Forelimb muscle (tissue), 1 donor: ENCODE measurements around the gene JAK1. TPM values are rescaled to one million over a fixed set of nuclear protein-coding genes. Genes with fewer than 3 reads are reported as not detected.
A peak's percentile ranks its signal among the peaks of the same experiment; 100 is the strongest.

Experiments used
- DNase-seq: peaks from one replicate; pipeline ENCODE4 v3.0.0-alpha.2; 2013; ENCODE audit warnings: low read depth
- polyA plus RNA-seq: library from polyadenylated mRNA; unstranded; fragments of 120-200 nt; gene quantifications from one replicate; pipeline ENCODE4 v1.2.1, GENCODE V29; 2013; ENCODE audit not compliant: insufficient read length

JAK1 gene
- polyA plus RNA-seq, 1 donor: 58.3 TPM

GRCh38 chr1:64892576-64893573, 73.5 kb downstream of the JAK1 start:
- no peak for DNase-seq

- peak; percentile 6 for DNase-seq
Observed at GRCh38 chr1:64891448-64891825, 74.9 kb downstream of the JAK1 start.

GRCh38 chr1:64890699-64891447, 75.5 kb downstream of the JAK1 start:
- no peak for DNase-seq

DNA sequence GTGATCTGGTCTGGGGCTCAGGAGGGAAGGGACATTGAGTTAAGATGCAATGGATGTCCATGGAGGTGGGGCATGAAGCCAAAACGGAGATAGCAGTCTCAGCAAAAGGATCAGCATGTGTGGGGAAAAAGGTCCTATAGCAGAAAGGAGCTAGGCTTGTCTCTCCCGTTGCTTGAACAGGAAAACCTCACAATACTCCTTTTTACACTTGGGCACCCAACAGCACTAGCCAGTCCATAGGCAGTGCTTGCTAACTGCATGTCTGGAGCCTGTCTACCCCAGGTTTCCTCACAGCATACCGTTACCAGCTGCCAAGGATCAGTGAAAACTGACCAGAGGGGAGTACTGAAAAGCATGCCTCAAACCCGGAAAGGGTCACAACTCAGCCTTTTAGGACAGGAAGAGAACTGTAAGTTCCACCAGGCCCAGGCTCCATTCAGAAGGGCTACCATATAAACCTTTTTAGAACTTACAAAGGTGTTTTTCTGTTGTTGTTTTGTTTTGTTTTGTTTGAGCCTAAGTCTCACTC, 78.6 kb downstream of the JAK1 start:
- DNase-seq: no peak

DNA sequence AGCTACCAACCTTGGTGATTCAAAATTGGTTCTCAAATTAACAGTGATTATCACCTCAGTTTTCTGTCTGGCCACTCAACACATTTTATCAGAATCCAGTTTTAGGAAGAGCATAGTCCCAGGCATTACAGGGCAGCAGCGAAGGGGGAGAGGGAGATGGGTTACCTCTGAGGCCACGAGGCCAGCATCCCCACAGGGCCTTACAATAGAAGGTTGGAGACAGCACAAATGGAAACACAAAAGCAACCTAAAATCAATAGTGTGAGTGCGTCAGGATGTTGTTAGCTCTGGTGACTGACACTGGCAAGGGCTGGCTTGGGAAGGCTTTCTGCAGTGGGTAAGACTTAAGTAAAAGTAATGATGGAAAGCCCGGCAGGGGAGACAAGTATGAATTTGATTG, 79.5 kb downstream of the JAK1 start:
- no peak for DNase-seq

DNA sequence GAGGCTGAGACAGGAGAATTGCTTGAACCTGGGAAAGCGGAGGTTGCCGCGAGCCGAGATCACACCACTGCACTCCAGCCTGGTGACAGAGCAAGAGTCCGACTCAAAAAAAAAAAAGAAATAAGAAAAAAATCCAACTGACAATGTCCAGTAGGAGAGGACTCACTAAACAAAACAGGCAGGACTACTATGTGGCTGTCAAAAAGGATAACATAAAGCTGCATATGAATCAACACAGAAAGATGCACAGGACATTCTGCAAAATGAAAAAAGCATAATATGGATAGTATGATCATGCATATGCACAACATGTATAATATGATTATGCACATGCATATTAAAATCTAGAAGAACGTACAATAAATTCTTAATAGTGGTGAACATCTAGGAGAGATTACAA, 80.7 kb downstream of the JAK1 start:
- no peak for DNase-seq

GRCh38 chr1:64884261-64885040, 81.9 kb downstream of the JAK1 start:
- DNase-seq: no peak

DNA sequence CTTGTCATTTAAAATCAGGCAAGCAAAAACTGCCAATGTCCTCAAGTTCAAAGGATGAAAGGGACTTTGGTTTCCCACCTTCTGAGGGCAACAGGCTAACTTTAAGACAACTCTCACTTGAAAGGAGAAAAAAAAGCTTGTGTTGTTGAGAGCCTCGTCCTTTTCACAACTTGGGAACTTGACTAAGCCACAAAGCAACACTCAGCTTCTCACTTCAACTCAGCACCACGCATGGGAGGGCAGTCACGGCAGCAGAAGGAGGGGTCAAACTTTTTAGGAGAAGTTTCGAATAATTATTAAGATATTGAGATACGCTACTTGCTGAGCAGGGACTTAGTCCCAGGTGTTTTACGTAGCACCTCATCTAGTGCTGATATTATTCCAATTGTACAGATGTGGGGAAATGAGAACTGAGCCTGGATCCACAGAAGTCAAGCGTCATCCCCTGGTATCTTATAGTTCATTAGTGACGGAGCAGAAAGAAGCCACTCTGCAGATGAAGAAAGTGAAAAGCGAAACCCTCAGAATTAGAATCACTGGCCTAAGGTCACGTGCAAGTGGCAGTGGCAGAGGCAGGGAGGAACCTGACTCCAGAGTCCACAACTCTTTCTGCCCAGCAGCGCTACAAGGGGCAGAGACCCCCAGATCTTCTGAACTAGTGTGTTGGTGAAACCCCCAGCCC, 83.6 kb downstream of the JAK1 start:
- no peak for DNase-seq

DNA sequence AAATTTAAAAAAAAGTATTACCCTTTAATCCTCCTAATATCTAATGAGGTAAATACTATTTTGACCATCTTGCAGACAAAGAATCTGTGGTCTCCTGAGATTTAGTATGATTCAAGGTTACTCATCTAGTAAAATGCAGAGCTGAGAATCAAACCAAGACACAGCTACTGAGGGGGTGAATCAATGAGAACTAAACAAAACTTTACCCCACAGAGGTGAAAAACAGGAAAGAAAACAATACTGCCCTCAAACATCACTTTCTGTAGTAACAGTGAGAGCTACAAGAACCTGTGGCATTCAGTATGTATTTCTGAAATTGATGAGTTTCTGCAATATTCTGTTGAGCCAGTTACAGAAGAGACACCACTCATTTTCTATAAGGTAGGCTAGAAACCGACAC, 85.1 kb downstream of the JAK1 start:
- no peak for DNase-seq

DNA sequence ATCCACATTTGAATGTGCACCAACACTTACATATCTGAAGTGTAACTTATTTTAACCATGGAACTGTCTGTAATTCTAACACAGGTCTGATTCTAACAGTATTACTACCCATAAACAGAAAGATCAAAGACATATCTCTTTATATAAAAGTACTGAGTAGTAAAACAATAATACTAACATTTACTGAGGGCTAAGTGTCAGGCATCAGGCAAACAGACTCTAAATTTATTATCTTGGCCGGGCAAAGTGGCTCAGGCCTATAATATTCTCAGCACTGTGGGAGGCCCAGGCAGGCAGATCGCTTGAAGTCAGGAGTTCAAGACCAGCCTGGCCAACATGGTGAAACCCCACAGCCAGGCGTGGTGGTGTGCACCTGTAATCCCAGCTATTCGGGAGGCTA, 85.9 kb downstream of the JAK1 start:
- no peak for DNase-seq

DNA sequence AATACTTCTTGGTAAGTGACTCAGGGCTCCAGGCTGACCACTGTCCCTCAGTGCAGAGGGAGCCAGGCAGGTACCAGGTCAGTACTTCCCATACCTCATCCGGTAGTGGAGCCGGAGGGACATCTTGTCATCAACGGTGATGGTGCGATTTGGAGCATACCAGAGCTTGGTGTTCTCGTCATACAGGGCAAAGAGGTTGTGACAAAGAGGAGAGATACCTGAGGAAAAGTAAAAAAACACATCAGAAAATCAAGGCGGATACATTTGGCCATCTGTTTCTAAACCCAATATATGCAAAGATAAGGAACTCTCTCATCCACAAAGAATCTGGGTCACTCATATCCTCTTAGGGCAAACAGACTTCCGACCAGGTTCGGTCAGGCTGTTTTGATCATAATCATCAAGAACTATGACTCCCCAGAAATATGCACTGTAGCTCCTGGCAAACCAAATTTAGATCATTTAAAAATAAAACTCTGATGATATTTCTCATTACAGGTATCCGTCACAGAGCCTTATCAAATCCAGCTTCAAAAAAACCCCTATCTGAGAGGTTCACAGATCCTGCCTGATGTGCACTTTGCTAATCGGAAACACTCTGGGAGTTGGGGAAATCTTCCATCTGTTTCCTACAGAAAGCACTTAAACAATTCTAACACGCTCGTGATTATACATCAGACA, 87.3 kb downstream of the JAK1 start:
- DNase-seq: no peak

DNA sequence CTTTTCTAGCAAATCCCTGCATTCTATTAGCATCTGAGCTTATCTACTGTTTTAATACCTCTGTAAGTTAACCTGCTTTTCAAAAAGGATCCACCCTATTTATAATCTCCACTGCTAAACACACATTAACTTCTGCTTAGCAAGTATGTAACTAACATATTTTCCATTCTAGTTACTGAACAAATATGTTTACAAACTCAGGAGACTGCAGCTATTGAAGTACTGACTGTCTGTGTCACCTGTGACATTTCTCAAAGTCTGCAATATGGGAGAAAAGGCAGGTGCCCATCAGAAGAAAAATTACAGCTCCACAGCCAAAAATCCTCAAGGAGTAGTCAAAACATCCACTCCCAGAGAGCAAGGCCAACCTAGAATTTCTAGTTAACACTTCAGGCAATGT, 88.3 kb downstream of the JAK1 start:
- no peak for DNase-seq

DNA sequence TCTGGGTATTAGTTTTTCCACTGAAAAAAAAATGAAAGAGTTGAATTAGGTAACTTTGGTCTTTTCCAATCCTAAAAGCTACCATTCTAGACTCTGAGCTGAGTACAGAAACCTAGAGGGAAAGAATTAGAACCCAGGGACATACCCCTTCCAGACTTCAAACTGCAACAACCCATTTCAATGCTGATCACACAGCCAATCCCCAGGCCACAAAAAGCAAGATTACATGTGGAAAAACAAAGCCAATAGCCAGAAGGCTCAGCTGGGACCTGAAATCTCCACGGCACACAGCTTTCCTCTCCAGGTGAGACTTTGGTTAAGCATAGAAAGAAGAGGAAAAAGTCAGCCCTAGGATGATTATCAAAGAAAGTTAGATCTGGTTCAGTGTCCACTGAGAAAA, 88.8 kb downstream of the JAK1 start:
- DNase-seq: no peak

- no peak for DNase-seq
Observed at GRCh38 chr1:64877151-64877550, 89.2 kb downstream of the JAK1 start.

- no peak for DNase-seq
Observed at GRCh38 chr1:64875606-64876005, 90.7 kb downstream of the JAK1 start.

DNA sequence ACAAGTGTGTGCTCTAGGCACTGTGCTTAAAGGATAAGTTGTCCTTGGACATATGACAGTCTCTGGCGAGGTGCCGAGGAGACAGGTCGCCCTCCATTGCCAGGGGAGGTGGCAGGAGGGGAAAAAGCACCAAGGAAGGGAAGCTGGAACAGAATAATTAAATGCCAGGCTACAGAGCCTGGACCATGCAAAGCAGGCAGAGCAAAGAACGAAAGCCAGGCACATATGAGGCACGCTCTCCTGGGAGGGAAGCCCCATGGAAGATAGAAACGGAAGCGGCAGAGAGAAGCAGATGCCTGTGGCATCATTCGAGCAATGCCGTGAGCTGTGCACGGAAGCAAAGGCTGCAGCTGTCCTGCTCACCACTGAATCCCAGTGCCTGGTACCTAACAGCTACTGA, 91.2 kb downstream of the JAK1 start:
- no peak for DNase-seq

DNA sequence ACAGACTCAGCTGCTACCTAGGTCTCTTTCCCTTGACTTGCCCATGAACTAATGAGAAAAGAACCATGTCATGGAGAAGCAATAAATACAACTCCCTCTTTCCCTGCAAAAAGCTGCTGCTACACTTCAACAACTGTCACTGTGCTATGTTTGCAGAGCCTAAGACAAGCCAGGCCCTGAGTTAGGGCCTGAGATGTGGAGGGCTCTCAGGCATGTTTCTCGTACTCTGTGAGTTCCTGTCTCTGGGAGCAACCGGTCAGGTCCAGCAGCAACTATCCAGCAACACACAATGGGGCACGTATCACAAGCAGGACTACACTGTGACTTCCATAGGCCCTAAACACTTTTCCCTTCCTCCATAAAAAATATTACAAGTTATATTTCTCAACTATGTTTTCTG, 91.7 kb downstream of the JAK1 start:
- no peak for DNase-seq

- no peak for DNase-seq
Observed at GRCh38 chr1:64873576-64873975, 92.8 kb downstream of the JAK1 start.

- DNase-seq: no peak
Observed at GRCh38 chr1:64872067-64872466, 94.3 kb downstream of the JAK1 start.

DNA sequence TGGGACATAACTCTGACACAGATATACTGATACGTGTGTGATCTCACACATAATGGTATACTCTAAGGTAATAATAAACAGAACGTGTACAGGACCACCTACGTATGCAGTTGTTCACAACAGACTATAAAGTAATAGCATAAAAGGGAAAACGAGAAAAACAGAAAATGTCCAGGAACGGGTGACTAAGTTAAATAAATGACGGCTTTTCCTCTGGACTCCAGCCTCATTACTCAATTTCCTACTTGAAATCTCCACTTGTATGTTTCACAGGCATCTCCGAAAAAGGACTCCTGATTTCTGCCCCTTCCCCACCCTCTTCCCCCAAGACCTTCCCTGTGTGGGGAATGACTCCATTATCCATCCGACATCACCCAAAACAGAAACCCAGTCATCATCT, 95.1 kb downstream of the JAK1 start:
- no peak for DNase-seq

- no peak for DNase-seq
Observed at GRCh38 chr1:64867266-64867665, 99.1 kb downstream of the JAK1 start.
